ENCODE data around the gene ADAMTS4.

Gene ADAMTS4

GRCh38 chr1:161138431-161138830 lies 60.4 kb downstream of the ADAMTS4 start:
- DNase-seq = no peak

GRCh38 chr1:161137881-161138280 lies 61.0 kb downstream of the ADAMTS4 start:
- DNase-seq = no peak
